NCI-H1694 treated with DMSO at 0.1 percent for 48 hours (cell line): ENCODE measurements around the gene IRAK4.

Experiments
- DNase-seq: peaks from one replicate; lab custom pipeline; 2025; lab: John Stamatoyannopoulos, UW

Gene IRAK4

DNA sequence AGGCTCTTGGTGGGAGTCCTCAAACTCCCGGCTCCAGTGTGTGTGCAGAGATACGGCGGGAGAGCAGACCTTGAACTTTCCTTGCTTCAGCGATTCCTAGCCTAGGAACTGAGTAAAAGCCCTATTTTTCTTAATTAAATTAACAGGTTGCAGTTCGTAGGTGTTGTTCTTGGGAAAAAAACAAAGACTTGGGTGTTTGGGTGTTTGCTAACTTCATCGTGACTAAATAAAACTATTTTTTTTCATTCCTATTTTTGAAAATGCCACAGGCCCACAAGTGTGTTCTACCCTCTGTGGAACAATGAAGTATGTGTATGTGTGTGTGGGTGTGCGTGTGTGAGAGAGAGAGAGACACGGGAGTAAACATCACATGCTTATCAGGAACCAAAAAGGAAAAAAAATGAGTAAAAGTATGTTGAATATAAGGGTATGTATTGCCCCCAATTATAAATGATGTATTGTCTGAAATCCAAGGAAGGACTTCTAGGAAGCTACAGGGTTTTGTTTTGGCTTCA lies 77.8 kb downstream of the IRAK4 start:
- DNase-seq, result no peak
